K562 (cell line): ENCODE measurements around the gene ARMC2. TPM values are rescaled to one million over a fixed set of nuclear protein-coding genes. Genes with fewer than 3 reads are reported as not detected.
A peak's percentile ranks its signal among the peaks of the same experiment; 100 is the strongest.

Experiments
- CHD2 ChIP-seq: IDR thresholded peaks from 2 replicates; pipeline ENCODE4 v1.6.1; 2011; ENCODE audit warnings: low read depth, low read length
- GABPB2 ChIP-seq: fragments of 250-450 bp; sonication (Bioruptor Pico); conservative IDR thresholded peaks from 2 replicates; pipeline ENCODE4 v1.5.1; 2021; ENCODE audit warnings: mild to moderate bottlenecking
- GTF3C2 ChIP-seq: IDR thresholded peaks from 3 replicates; pipeline ENCODE4 v1.6.1; 2011; ENCODE audit warnings: borderline replicate concordance, mild to moderate bottlenecking, moderate library complexity; ENCODE audit not compliant: insufficient read length; ENCODE audit errors: extremely low read depth
- MLLT1 ChIP-seq, 2 experiments: fragments of 450-650 bp; IDR thresholded peaks; 2 replicates each; pipeline ENCODE4 v1.6.1; 2016
- NR4A1 ChIP-seq, 2 experiments: fragments of 250-450 bp in 1 of 2; fragments of 450-650 bp in 1 of 2; sonication (Bioruptor Pico) in 1 of 2; IDR thresholded peaks; 2 replicates each; pipeline versions ENCODE4 v1.4.0 to v1.6.1; 2016 to 2020; ENCODE audit warnings: mild to moderate bottlenecking in 2 of 2, missing compliant biosample characterization in 1 of 2, missing genetic modification characterization in 1 of 2, moderate library complexity in 1 of 2
- ZBTB11 ChIP-seq, 3 experiments: fragments of 200-800 bp in 1 of 3; fragments of 250-450 bp in 1 of 3; fragments of 450-650 bp in 1 of 3; sonication (Bioruptor Pico) in 1 of 3; sonication (Bioruptor generic) in 1 of 3; formaldehyde crosslinking in 1 of 3; IDR thresholded peaks; 2 replicates each; pipeline versions ENCODE4 v1.6.1 to v1.8.0; 2016 to 2022; ENCODE audit warnings: mild to moderate bottlenecking in 2 of 3, missing genetic modification characterization in 2 of 3, missing compliant biosample characterization in 1 of 3, moderate library complexity in 1 of 3
- ZNF12 ChIP-seq: sonication (generic); formaldehyde crosslinking; IDR thresholded peaks from 2 replicates; pipeline ENCODE4 v1.4.0; 2020; ENCODE audit warnings: mild to moderate bottlenecking, missing genetic modification reagents
- ZNF512 ChIP-seq: IDR thresholded peaks from 2 replicates; pipeline ENCODE4 v1.6.1; 2016; ENCODE audit warnings: missing genetic modification characterization, missing compliant biosample characterization
- ZNF584 ChIP-seq: fragments of 200-800 bp; sonication (Bioruptor generic); IDR thresholded peaks from 2 replicates; pipeline ENCODE4 v1.6.1; 2016; ENCODE audit warnings: low read depth, mild to moderate bottlenecking, missing genetic modification characterization, missing compliant biosample characterization
- polyA plus RNA-seq, 8 experiments: library from polyadenylated mRNA; depleted of rRNA in 4 of 8; stranded (reverse) in 5 of 8; unstranded in 3 of 8; fragments of >200 nt; fragmentation: Nextera tagmentation in 2 of 8; fragmentation: Illumina TruSeq in 1 of 8; extraction: Ambion mirVana in 2 of 8; extraction: Trizol in 1 of 8; gene quantifications; 2 replicates each; pipeline versions ENCODE4 v1.2.1 to v1.2.3, GENCODE V29; 2011 to 2014; ENCODE audit warnings: inconsistent platforms in 1 of 8, missing spikeins in 1 of 8
- total RNA-seq, 7 experiments: library from RNA; depleted of rRNA in 6 of 7; stranded (reverse); fragments of >200 nt in 6 of 7; fragmentation: Illumina TruSeq in 2 of 7; extraction: Trizol in 2 of 7; gene quantifications; 2 replicates each; pipeline versions ENCODE4 v1.2.1 to v1.2.3, GENCODE V29; 2011 to 2021; ENCODE audit warnings: low replicate concordance in 1 of 7
- TF ChIP-seq, protein P1 (sequence below): IDR thresholded peaks from 2 replicates; pipeline ENCODE4 v1.6.1; 2011; ENCODE audit not compliant: insufficient read length; ENCODE audit errors: extremely low read depth
- TF ChIP-seq, protein P2 (sequence below), 2 experiments: fragments of 450-650 bp; conservative IDR thresholded peaks; 2 replicates each; pipeline ENCODE4 v1.6.1; 2017; ENCODE audit warnings: mild to moderate bottlenecking in 2 of 2, moderate library complexity in 2 of 2

The ARMC2 gene
- total and polyA plus RNA-seq, 9 of the 15 experiments (the other 6 are each of a cell fraction or from before 2014, with no cell fraction given): 0.14 to 3.0 (median 0.82) TPM

DNA sequence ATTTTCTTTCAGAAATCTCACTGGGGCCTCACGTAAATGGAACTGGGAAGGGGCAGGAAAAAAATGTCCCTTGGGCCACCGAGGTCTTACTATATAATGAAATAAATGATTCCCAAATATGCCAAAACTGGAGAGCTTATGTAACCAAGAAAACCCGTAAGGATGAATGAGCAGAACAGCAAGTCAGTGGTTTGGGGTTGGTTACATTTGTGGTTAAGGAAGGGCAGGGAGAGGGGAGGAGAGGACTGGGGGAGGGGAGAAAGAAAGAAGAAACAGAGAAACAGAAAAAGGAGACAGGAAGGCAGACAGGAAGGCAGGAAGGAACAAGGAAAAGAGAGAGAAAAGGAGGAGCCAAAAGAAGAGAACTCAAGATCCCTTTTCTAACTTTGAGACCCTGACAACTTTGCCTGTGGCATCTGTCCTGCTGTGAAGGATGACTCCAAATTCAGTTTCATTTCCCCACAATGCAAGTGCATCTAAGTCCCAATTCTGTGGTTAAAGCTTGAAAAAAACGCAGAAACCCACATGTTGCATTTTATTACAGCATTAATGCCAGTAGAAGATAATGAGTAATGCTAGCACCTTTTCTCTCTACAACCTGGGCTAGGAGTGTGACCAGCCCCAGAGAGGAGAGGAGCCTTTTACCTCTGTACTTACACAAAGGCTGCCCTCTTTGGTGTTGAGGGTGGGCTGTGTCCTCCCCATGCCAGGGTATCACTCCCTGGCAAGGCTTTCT, 10.8 kb upstream of the ARMC2 start (continued):
- TF ChIP-seq ZBTB11 (CRISPR knock-in tag; IDR thresholded peaks at IDR 0.05) (no peak), ZNF512 (tag) (peak; percentile 48; the same call in 1 of the 2 replicates), MLLT1 (IDR thresholded peaks at IDR 0.05) (peak in 1 of 2 experiments; percentile 47; a peak in 1 of 4 replicates), ZNF584 (no peak), GTF3C2 (no peak), ZNF12 (CRISPR knock-in tag) (no peak), CHD2 (no peak), GABPB2 (CRISPR knock-in tag) (no peak), NR4A1 (CRISPR knock-in tag; IDR thresholded peaks at IDR 0.05) (no peak), NR4A1 (tag; IDR thresholded peaks at IDR 0.05) (no peak)
- TF ChIP-seq, protein P1, sequence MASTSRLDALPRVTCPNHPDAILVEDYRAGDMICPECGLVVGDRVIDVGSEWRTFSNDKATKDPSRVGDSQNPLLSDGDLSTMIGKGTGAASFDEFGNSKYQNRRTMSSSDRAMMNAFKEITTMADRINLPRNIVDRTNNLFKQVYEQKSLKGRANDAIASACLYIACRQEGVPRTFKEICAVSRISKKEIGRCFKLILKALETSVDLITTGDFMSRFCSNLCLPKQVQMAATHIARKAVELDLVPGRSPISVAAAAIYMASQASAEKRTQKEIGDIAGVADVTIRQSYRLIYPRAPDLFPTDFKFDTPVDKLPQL: no peak
- TF ChIP-seq, protein P2, sequence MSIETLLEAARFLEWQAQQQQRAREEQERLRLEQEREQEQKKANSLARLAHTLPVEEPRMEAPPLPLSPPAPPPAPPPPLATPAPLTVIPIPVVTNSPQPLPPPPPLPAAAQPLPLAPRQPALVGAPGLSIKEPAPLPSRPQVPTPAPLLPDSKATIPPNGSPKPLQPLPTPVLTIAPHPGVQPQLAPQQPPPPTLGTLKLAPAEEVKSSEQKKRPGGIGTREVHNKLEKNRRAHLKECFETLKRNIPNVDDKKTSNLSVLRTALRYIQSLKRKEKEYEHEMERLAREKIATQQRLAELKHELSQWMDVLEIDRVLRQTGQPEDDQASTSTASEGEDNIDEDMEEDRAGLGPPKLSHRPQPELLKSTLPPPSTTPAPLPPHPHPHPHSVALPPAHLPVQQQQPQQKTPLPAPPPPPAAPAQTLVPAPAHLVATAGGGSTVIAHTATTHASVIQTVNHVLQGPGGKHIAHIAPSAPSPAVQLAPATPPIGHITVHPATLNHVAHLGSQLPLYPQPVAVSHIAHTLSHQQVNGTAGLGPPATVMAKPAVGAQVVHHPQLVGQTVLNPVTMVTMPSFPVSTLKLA (conservative IDR thresholded peaks at IDR 0.05): no peak
